EH (cell line): Measurements from ENCODE around the gene PRDM2.
"Not testable (repeated sequence)": the region's sequence is repeated elsewhere in the genome, so short reads cannot be mapped to it uniquely, and the experiment has no call there.

Experiments used
- DNase-seq: peaks from one replicate; pipeline ENCODE4 v3.0.0-alpha.2; 2015; ENCODE audit warnings: low read depth

Gene PRDM2, protein sequence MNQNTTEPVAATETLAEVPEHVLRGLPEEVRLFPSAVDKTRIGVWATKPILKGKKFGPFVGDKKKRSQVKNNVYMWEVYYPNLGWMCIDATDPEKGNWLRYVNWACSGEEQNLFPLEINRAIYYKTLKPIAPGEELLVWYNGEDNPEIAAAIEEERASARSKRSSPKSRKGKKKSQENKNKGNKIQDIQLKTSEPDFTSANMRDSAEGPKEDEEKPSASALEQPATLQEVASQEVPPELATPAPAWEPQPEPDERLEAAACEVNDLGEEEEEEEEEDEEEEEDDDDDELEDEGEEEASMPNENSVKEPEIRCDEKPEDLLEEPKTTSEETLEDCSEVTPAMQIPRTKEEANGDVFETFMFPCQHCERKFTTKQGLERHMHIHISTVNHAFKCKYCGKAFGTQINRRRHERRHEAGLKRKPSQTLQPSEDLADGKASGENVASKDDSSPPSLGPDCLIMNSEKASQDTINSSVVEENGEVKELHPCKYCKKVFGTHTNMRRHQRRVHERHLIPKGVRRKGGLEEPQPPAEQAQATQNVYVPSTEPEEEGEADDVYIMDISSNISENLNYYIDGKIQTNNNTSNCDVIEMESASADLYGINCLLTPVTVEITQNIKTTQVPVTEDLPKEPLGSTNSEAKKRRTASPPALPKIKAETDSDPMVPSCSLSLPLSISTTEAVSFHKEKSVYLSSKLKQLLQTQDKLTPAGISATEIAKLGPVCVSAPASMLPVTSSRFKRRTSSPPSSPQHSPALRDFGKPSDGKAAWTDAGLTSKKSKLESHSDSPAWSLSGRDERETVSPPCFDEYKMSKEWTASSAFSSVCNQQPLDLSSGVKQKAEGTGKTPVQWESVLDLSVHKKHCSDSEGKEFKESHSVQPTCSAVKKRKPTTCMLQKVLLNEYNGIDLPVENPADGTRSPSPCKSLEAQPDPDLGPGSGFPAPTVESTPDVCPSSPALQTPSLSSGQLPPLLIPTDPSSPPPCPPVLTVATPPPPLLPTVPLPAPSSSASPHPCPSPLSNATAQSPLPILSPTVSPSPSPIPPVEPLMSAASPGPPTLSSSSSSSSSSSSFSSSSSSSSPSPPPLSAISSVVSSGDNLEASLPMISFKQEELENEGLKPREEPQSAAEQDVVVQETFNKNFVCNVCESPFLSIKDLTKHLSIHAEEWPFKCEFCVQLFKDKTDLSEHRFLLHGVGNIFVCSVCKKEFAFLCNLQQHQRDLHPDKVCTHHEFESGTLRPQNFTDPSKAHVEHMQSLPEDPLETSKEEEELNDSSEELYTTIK (N-terminal part only)

DNA sequence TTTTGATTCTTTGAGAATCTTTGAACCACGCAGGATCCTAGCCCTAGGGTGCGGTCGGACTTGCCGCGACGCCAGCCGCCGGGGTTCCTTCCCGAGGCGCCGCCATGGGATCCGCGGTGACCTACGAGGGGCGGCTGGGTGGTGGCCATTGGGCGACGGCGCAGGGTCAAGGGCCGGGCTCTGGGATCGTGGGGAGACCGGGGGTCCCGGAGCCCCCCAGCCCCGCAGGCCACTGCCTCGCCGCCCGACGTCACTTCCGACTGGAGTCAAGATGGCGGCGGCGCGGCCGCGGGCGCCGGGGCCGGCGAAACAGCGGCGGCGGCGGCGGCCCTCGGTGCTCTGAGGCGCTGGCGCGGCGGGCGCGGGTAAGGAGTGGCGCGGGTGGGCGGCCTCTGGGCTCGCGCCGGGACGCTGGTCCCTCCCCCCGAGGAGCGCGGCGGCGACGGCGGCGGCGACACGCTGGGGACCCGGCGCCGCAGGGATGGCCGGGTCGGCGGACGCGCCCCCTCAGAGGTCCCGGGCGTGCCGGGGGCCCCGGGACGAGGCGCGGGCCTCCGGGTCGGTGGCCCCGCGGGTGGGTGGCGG lies at the start of gene PRDM2:
Gene PRDM2, plus strand, starts transcription at position 253 of the 585 bp plus-strand sequence. CDS start 15,418 bp downstream, outside the sequence.
- peak; percentile 55 for DNase-seq

DNA sequence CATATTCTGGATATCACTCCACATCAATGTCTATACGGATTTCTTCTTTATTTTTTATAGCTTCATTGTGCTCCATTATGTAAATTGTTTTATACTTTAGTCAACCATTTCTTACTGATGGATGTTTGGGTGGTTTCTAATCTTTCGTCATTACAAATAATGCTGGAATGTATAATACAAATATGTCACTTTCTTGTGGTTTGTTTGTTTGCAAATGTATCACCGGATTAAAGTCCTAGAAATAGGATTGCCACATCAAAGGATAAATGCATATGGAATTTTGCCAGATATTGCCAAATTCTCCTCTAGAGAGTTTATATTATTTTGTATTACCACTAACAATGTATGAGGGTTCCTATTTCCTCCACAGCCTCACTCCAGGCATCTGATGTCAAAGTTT lies 48.7 kb upstream of the PRDM2 start:
- no peak for DNase-seq

DNA sequence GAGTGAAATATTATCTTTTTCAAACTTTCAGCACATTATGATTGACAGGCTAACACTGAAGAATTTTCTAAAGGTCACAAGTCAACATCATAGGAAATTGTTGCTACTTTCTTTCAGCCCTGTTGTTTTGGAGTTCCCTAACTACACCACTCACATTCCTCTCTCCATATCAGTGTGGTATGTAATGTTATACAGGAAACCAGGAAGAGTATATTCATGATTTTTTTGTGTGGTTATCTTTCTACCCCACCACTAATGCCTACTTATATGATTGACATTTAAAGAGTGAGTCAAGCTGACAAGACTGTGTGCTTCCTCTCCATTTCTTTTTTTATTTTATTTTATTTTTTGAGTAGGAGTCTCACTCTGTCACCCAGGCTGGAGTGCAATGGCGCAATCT lies 47.8 kb upstream of the PRDM2 start:
- DNase-seq = no peak

DNA sequence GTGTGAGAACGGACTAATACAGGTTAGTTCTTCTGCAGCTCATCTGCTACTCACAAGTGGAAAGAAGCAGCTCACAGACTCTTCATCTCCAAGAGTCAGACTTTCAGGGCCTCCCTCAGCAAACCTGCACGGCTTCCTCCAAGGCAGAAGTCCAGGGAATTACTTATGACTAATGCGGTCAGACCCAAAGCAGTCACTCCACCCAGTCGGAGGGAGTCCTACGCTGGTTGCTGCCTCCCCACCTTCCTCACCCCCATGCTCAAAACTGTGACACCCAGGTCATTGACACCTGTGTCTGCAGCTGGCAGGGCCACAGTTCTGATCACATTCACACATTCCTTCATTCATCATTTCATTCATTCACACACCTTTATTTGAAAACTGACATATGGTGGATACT lies 38.4 kb upstream of the PRDM2 start:
- peak; percentile 16 for DNase-seq

DNA sequence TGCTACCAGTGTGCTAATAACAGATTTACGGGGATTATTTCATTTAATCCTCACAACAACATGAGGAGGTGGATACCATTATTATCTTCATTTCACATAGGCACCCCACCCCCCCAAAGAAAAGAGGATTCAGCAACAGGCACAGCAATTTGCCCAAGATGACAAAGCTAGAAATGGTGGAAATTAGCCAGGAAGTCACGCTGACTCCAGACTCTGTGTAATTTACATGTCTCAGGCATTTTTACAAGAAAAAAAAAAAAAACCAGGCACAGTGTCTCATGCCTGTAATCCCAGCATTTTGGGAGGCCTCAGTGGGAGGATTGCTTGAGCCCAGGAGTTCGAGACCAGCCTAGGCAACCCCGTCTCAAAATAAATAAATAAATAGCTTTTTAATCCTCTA lies 37.5 kb upstream of the PRDM2 start:
- peak; percentile 49 for DNase-seq

DNA sequence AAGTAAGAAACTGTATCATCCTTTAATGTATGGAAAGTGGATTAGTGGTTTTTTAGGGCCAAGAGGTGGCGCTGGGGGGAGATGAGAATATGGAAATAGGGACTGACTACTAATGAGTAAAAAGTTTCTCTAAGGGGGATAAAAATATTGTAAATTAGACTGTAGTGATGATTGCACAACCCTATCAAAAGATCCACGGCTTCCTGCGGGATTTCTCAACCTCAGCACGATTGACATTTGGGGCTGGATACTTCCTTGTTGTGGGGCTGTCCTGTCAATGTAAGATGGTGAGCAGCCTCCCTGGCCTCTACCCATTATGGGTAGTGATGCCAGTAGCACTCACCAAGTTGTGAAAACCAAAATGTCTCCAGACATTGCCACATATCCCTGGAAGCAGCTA lies 36.0 kb upstream of the PRDM2 start:
- DNase-seq = no peak

DNA sequence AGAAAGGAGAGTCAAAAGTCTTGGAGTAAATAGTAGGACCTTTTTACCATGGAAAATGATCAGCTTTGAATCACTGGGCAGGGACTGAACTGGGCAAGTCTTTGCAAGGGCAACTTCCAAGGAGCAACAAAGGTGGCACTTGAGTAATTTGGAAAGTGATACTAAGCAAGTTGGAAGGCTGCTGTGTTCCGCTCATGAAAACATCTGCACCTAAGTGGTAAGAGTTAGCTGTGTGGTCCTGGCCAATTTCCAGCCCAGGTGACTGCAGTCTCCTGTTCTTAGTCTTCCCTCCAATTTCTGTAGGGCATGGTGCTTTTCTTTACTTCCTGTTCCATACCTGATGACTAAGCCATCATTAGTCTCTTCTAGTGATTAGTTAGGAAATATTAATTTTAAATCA lies 35.5 kb upstream of the PRDM2 start:
- no peak for DNase-seq

DNA sequence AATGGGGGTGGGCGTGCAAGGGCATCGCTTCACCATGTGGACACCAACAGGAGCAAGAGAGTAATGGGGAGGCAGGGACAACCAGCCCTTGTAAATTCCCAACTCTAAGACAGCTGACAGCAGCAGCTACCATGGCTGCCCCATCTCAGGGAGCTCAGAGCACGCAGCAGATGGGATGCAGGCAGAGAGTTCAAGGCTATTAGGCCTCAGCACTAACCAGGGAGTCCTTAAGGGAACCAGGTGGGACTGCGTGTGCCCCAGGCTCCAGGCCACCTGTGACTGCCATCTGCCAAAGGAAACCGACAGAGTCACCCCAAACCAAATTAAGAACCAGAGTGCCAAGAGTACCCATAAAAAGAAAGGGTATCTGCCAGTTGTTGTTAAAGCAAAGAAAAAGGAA lies 33.7 kb upstream of the PRDM2 start:
- DNase-seq = no peak

DNA sequence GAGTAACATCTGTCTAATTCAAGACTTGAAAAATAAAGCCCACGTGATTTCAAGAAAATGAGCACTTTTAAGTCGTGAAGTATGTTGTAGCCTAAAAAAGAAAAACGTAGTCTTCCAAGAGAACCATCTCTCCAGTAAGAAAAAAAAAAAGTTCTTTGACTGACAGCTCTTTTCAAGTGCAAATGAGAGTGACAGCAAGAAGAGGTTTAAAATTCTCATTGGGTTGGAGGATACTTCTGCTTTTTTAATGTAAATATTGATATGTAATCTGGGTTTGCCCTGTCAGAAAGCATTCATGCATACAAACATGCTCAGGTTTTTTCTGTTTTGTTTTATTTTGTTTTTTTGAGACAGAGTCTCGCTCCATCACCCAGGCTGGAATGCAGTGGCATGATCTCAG lies 32.3 kb upstream of the PRDM2 start:
- DNase-seq = no peak

DNA sequence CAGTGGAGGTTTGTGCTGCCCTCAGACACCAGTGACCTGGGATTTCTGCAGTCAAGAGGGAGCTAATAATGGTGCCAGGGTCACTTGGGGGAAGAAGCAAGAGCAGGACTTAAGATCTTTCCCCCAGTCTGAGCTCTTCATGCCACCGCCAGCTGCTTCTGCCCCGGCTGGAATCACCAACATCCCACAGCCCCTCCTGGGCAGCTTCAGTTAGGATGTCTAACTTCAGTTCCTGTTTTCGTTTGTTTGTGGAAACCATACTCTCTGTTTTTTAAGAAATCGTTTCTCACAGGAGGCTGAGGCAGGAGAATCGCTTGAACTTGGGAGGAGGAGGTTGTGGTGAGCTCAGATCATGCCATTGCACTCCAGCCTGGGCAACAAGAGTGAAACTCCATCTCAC lies 25.6 kb upstream of the PRDM2 start:
- DNase-seq = no peak

DNA sequence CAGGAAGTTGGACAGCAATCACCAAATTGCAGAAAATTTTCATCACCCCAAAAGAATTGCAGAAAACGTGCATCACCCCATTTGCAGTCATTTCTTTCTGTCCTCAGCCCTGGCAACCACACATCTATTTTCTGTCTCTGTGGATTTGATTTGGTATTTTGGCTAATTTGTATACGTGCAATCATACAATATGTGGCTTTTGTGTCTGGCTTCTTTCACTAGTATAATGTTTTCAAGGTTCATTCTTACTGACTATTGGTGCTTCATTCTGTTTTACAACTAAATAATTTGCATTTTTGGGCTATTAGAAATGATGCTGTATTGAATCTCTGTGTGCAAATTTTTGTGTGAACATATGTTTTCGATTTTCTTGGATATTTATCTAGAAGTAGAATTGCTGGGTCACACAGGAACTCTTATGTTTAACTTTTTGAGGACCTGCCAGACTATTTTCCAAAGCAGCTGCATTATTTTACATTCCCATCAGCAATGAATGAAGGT lies 24.8 kb upstream of the PRDM2 start:
- peak; percentile 24 for DNase-seq

DNA sequence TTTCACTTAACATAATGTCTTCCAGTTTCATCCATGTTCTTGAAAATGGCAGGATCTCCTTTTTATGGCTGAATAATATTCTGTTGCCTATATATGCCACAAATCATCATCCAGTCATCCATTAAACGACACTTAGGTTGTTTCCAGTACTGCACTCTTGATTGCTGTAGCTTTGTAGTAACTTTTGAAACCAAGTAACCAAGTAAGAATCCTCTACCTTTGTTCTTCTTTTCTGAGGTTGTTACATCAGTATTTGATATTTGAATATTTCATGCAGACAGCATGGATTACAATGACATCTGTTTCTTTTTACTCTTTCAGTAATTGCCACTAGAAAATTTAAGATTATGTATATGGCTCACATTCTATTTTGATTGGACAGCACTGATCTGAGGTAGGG lies 22.1 kb upstream of the PRDM2 start:
- DNase-seq = no peak

DNA sequence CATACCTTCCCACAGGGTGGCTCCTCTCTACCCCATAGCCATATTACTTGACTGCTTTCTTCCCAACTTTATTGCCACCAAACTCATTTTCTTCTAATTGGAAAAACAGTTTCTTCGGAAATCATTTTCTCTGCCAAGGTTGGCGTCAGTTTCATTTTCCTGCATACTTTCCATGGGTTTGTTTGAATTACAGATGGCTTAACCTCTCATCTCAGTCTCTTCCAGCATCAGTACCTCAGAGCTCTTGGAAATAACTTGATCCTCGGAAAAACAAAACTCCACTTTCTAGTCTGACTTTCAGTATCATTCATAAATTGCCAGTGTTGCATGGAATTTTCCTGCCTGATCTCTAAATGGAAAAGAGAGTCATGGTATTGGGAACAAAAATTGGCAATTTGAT lies 20.3 kb upstream of the PRDM2 start:
- no peak for DNase-seq

DNA sequence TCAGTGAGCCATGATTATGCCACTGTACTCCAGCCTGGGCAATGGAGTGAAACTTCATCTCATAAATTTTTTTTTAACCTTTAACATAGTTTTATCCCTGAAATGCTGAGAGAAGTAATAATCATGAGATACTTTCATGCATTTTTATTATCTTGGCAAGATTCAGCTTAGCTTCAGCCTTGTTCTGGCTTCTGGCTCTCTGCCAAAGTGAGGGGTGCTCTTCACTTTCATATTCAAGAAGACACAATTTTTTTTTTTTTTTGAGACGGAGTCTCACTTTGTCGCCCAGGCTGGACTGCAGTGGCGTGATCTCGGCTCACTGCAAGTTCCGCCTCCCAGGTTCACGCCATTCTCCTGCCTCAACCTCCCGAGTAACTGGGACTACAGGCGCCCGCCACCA lies 19.4 kb upstream of the PRDM2 start:
- DNase-seq = not testable (repeated sequence)

DNA sequence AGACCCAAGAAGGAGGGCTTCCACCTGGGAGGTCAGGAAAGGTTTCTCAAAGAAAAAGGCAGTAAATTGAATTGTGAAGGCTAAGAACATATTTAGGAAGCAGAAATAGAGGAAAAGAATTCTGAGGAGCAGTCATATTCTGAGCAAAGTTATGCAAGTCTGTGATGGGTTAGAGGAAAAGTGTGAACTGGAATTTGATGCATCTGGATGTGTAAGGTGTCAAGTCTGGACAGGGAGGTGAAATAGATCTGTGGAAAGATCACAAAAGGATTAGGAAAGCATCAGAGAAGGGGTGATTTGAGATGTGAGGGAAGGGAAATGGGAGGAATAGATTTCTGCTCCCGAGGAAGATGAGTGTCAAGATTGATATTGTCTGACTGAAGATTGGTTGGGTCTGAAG lies 18.1 kb upstream of the PRDM2 start:
- no peak for DNase-seq

DNA sequence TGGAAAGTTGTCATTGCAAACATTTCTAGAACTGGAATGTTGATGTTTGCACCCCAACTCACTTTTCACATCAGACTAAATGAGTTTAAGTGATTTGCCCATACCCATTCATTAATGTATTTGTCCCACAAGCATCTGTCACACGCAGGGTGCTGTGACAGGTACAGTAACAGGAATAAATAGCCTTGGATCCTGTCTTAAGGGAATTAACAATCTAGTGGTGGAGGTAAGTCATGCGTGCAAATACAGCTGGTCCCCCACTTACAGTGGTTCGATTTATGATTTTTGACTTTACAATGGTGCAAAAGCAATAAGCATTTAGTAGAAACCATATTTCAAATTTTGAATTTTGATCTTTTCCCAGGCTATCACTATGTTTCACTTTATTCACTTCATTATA lies 17.5 kb upstream of the PRDM2 start:
- no peak for DNase-seq

DNA sequence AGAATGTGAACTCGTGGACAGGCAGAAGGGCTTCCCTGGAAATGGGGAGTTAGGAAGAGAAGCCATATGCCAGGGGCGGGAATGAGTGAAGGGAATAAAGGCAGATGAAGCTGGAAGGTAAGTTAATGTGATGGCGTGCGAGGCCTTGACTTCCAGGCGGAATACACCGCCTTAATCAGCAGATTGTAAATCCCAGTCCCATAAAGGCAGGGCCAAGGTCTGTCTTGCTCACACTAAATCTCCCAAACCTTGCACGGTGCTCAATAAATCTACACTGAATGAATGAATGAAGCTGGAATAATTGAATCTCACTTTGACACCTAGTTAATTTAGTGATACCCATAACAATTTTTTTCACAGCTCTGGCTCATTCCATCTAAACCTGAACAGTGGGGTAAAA lies 16.8 kb upstream of the PRDM2 start:
- no peak for DNase-seq

DNA sequence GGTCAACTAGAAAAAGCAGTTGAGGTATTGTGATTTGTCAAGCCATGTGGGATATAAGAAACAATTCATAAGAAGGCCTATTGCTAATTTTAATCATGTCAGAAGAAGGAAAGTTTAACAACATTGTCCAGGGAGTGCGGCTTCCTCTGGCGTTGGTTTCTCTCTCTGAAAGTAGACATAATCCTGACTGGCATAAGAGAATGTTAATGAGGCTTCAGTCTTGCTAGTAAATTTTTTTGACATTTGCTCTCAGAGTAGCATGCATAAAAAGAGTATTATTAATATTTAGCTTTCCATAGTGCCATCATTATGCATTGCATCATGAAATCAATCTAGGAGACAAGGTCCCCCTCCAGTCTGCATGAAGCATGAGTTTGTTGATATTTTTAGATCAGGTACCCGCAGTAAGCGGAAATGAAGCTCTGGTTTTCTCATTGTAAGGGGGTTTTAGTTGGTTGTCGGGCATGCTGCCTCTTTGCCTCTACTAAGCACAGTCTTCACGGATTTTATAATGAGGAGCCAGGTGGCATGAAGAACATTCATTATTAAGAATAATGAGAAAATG lies 12.8 kb upstream of the PRDM2 start:
- no peak for DNase-seq

DNA sequence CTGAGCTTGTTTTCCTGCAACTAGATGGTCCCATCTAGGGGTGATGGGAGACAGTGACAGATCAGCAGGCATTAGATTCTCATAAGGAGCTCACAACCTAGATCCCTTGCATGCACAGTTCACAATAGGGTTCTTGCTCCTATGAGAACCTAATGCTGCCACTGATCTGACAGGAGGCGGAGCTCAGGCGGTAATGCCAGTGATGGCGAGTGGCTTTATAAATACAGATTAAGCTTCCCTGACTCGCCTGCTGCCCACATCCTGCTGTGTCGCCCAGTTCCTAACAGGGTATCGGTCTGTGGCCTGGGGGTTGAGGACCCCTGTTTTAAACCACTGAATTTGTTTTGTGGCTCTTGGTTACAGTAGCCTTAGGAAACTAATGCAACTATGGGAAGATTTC lies 6.9 kb upstream of the PRDM2 start:
- not testable (repeated sequence) for DNase-seq

DNA sequence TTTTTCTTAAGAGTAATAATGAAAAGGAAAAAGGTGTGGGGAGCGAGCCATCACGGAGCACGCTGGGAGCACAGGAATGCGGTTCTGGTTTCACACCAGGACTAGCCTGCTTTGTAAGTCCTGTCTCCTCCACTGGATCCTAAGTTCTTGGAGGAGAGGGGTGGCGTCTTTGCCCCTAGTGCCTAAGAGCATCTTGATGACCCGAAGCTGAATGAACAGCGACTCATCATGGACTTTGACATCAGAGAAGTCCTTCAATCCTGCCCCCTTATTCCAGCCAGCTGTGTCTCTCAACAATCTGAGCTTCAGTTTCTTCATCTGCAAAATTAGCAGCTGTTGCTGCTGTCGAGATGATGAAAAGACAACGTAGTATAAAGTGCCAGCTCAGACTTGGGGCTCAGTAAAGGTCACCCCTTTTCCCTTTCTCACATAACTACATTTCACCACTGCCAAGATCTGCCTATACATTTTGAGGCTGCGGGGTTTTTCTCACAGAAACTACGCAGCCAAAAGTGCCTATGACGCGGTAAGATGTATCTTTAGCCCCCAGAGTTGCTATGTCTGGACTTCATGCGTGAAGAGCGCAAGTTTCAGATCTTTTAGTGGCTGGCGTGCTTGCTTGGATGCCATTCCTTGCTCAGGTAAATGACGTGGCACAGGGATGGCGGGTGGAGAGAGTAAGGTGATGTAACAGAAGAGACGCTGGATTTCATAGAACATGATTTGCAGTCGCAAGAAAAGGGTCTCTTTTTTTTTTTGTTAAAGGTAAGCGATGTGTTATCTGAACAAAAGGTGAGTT lies 4.9 kb upstream of the PRDM2 start:
- no peak for DNase-seq

DNA sequence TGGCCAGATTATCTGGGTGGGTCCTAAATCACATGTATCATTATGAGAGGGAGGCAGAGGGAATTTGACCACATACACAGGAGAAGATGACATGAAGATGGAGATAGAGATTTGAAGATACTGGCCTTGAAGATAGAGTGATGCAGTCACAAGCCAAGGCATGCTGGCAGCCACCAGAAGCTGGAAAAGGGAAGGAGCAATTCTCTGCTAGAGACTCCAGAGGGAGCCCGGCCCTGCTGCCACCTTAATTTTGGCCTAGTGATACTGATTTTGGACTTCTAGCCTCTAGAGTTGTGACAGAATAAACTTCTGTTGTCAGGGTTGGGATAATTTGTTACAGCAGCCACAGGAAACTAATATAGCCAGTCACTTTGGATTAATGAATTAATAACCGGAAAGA lies 2.2 kb upstream of the PRDM2 start:
- DNase-seq = no peak
